Eye (tissue), 1 donor: Measurements from ENCODE around the gene TRIO.

Experiments
- DNase-seq: peaks from one replicate; pipeline ENCODE4 v3.0.0-alpha.2; 2015

The TRIO gene

DNA sequence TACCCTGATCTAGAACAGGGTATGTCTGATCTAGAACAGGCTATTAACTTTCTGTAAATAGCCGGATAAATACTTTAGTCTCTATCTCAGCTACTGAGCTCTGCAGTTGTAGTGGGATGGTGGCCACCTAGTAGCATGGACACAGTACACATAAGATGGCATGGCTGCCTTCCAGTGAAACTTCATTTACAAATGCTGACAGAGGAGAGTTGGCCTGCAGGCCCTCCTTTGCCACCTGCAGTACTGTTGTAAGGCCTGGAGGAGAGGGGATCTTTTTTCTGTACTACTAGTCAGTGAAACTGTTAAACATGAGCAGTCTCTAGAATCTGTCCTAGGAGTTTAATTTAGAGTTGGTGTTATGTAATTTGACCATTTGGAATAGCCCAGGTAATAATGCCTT is 86.0 kb downstream of the TRIO start:
- DNase-seq, result no peak

DNA sequence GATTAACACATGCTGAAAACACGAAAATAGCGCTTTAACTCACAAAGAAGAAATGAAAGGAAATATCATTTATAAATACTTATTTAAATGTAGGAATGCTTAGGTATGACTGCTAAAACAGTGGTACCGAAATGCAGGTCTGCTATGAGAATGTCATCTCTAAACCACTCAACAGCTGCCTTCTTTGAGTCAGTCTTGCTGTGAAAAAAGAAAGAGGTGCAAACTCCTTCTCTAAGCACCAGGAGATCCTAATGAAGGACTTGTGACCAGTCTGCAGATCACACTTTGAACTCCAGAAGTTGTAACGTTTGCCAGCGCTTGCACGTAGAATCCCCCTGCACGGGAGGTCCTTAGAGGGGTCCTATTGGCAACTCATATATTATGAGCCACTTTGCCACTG is 86.6 kb downstream of the TRIO start:
- DNase-seq, result no peak

DNA sequence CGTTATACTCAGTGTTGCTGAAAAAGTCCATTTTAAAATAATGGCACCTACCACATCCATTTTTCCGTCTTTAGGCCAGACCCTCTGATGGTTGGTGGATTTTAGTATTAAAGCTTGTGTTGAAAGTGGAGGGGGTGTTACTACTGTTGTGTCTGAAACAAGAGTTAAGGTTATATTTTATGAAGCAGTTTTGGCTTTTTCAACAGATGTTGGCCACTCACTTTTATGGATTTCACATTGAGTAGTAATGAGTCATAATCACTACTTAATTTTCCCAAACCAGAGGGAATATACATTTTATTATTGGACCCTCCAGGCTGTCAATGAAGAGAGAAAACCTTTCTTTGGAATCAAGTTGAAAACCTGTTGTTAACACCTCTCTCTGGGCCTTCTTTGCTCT is 88.0 kb downstream of the TRIO start:
- DNase-seq, result no peak

DNA sequence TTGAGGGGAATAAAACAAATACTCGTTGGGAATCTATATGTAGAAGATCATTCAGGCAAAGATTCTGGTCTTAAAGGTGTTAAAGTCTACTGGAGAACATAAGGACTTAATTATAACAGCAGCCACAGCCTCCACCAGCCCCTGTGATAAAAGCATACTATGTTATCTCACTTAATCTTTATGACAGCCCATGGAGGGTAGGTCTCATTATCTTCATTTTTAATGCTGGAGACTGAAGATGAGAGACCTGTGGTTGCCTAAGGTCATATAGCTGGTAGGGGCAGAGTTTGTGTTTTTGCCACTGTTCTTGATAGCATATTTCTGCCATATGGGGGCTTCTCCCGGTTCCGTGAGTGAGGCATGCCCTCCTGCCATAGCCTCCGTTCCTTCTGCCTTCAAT is 88.7 kb downstream of the TRIO start:
- DNase-seq, result no peak

DNA sequence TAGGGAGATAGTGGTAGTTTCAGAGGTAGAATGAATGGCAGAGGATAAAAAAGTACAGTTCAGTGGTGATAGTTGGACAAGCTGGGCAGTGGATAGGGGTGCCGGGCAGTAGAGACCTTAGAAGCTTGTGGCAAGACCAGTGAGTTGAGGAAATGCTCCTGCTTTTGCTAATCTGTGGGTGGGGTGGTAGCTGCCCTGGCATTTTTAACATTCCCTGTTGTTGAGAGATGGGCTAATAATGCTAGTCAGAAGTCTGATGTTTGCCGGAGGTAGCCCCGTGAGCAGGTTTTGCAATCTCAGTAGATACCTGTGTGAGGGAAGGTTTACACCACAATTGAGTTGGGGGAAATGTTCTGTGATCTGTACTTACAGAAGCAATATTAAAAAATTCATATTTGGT is 91.1 kb downstream of the TRIO start:
- DNase-seq, result no peak

DNA sequence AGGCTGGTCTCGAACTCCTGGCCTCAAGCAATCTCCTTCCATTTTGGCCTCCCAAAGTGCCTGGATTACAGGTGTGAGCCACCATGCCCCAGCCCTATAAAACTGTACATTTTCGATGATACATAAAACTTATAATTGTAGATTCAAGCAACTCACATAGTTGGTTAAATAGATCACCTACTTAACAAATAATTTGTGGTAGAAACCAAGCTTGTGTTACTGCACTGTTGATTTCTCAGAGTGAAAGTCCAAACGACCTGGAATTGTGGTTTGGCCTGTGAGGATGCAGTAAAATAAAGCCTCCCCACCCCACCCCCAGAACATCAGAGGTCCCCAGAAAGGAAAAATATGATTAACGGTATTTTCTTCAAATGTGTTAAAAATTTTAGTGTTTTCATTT is 92.7 kb downstream of the TRIO start:
- DNase-seq, result no peak

DNA sequence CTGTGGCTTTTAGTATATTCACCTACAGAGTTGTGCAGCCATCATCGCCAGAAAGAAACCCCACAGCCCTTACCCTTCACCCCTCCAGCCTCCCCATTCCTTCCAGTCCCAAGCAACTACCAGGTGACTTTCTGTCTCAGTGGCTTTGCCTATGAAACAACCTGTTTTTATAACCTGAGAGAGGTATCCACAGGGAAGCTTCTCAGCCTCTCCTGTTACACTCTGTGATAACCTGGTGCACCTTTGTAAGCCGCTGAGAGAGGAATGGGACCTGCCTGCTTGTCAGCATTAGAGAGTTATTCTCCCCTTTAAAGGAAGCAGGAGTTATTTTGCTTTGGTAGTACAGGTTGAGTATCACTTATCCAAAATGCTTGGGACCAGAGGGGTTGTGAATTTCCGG is 93.6 kb downstream of the TRIO start:
- DNase-seq, result no peak

DNA sequence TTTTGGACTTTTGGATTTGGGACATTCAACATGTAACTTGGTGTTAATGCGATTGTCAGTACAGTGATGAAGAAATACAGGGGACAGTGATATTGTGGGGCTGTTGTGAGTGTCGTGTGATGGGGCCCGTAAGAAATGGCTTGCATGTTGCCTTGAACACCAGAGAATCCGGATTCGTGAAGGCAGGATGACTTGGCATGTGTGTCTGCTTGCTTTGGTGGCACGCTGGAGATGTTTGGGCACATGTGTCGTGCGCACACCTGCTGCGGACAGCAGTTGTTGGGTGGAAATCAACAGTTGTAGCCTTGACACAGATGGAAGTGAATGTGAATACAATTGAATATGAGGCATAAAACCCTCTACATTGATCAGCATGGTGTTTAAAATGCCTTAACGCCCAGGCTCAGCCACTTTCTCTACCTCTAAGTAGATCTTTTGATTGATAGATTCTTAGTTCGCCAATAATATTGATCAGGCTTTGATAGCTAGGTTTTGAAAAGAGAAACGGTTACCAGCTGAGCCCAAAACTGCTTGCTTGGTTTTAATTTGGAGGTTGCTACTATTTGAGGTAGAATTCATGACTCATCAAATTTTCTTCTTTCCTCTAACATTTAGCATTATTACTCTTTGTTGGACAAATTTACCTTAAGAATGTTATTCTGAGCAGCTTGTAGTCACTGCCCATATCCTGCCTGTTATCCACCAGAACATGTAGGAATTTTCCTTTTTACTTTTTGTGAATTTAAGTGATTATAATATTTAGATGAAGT is 94.4 kb downstream of the TRIO start:
- DNase-seq, result no peak

DNA sequence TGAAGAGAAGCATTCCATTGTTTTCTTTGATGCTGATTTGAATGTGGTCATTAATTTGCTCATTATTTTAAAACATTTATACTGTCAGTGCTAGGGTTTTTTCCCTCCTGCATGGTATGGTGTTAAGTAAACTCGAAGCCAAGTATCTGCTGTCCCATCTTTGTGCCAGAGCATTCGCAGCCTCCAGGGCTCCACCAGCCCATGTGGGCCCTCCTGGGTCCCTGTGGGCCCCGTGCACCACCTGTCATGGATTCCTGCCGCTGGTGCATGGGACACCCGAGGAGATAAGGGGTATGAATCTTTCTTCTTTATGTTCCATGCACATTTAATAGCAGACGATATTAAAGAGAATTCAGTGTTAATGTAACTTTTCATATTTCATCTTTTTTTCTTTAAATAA is 95.1 kb downstream of the TRIO start:
- DNase-seq, result no peak

DNA sequence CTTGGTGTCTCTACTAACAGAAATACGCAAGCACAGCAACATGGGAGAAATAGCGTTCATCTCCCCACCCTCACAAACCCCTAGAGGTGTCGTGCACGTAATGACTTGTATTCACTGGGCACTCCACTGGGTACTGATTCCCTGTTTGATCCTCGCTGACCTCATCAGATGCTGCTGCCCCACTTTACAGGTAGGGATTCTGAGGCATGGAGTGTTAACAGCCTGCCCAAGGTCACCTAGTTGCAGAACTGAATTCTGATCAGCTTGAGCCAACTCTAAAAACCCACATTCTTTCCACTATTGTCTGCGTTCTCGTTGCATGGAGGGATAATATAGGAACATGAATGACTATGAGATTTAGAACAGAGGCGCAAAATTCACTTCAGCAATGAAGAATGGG is 96.3 kb downstream of the TRIO start:
- no peak for DNase-seq

DNA sequence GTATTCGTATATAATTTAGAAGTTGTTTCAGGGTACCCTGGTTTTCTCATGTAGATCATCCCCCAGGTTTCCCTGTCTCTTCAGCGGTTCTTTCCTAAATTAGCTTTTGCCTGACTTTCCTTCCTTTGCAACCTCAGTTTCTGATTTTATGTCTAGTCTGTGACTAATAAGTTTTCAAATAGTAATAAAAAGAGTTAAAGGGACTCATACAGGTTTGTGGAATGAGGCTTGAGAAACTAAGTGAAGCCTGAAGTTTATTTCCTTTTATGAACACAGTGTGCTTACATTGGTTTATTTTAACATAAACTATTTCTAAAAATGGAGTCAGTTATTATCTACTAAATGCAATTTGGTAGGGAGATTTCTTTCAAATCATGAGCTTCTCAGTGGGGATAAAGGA is 96.8 kb downstream of the TRIO start:
- DNase-seq, result no peak

DNA sequence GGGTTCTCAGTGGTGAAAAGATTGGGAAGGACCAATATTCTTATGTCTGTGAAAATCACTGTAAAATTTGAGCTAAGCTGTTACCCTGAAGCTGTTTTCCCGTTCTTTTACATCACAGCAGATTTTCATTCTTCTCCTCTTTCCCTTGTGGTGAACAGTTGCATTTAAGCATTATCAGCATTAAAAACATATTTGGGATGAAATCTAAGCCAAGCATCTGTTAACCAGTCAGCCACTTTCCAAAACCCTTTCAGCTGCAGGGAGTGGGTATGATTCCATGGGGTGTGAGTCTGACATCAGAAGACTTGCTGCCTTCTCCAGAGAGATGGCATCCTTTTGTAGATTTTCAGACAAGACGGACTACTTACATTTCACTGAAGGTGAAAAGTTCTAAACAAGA is 97.2 kb downstream of the TRIO start:
- peak; percentile 59 for DNase-seq

DNA sequence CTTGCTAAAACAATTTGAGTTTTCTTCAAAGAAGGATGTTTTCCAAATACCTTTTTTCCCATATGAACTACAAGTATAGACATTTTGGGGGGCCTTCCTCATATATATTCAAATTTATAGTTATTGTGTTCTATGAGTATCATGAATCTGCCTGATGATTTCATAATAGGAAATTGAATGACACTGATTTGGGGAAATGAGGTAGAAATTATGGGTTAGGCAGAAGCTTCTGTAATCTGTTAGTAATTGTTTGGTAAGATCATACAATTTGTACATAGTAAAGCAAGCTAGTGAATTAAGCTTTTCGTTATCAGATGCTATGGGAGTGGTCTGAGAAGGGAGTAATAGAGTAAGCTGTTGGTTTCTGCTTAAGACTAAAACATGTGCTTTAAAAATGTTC is 98.0 kb downstream of the TRIO start:
- no peak for DNase-seq

DNA sequence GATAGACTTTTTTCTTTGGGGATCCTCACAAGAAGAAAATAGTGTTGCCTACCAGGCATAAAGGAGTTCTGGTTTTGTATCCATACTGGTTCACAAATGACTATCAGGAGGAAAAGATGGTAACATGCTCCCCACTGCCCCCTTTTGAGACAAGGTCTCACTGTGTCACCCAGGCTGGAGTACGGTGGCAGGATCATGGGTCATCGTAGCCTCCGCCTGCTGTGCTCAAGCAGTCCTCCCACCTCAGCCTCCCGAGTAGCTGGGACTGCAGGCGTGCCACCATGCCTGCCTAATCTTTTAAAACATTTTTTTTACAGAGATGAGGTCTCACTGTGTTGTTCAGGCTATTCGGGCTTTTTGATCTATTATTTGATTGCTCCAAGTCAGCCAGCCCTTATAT is 99.3 kb downstream of the TRIO start:
- DNase-seq, result no peak

DNA sequence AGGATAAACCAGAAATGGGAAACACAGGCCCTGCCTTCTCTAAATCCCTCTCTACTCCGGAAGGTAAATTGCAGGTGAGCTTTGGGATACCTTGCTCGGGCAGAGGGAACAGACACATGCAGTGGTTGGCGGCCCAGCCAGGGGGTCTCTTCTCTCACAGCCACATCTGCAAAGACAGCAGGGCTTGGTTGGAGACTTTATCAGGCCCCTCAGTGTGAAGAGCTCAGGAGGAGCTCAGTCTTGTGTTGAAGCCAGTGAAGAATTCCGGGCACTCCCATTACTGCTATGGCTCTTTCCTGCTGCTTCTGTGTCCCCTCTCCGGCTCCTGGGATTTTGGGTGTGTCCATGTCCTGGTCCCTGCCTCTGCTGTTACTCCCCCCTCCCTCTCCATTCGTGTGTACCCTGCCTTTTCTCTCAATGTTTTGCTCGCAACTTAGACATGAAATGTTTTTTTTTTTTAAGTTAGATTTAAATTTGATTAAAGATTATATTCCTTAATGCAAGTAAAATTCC is 99.8 kb downstream of the TRIO start:
- no peak for DNase-seq

DNA sequence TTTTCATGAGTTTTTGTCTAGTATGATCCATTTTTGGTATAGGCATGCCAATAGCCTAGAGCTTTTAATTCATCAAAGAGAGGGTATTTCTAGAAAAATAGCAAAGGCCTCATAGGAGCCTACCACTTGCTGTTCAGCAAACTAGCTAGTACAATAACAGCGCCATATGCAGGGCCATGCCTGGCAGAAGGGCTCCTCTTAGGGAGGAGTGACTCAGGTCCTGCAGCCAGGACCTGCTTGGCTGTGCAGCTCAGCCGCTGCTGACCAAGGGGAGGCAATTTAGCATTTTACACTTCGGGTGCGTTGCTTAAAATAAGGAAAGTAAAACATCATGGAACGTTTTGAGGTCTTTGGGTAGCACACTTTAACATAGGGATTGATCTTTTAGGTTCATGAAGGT is 100.6 kb downstream of the TRIO start:
- no peak for DNase-seq

DNA sequence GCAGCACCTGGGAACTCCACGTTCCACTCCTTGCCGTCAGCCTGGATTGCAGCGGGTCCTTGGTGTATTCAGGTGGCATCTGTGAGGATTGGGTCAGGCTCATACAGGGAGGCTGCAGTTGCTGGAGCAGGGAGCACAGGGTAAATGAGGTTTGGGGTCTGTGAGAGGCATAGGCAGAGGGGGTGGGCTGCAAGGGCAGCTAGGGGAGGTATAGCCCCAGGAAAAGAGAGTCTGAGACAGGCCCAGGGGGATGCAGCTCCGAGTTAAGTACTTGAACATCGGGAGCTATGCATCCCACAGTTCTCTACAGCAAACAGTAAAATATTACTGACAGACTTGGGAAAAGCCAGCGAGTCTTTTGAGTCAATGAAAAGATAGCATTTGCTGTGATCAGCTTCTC is 101.6 kb downstream of the TRIO start:
- no peak for DNase-seq

DNA sequence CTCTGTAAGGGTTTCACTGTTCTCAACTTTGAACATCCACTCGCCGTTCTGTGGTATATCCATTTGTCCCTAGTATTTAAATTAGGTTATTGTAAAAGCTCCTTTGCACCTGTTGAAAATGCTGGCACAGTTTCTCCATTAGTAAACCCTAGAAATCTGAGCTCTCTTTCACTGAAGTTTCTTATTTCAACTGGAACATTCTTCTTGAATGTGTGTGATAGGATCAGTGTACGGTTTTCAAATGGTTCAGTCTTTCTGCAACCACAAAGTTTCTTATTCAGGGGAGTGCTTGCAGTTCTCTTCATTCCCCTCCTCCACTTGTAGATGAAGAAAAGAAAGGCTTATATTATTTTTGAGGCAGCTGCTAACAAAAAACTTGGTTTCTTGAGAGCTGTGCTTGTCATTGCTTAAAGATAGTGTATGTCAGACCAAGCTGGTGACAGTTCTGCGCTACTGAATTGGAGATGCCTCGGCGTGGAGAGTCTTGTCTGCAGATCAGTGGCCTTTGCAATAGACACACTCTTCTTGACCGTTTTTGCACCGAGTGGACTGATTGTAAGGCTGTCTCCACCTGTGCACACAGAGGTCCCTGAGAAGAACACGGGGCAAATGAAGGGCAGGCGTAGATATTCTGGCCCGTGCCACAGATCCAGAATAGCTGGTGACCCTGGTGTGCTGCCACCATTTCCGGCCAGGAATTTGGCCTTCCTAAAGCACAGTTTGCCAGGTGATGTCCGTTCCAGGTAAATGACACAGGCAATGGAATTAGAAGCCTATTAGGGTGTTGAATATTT is 102.2 kb downstream of the TRIO start:
- DNase-seq, result no peak

DNA sequence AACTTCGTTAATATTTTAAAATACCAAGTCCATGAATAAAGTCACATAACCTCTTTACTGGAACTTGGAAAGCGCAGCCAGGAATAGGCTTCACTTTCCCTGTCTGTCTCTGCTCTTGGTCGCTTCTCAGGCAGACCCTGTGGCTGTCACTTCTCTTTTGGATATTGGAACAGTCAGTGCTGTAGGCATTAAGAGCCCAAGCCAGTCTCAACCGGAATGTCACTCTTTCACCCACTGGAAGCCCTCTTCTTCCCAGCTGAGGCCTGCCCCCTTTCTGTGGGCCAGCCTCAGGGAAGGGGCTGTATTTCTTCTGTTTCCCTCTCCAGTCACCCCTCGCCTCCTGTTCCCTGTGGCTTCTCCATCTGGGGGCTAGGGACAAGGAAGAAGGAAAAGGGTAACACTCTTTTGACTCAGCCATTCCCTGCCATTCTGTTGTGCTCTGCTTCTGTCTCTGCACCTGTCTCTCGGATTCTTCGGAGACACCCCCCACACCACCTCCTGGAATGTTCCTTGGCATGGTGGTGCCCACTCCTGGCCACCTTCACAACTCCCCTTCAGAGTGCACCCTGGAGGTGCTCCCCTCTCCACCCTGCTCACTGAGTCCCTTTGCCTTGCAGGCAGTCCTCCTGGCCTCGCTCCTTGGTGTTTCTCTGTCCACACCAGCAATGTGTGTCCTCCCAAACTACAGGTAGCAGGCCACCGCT is 103.4 kb downstream of the TRIO start:
- DNase-seq, result peak; percentile 57

DNA sequence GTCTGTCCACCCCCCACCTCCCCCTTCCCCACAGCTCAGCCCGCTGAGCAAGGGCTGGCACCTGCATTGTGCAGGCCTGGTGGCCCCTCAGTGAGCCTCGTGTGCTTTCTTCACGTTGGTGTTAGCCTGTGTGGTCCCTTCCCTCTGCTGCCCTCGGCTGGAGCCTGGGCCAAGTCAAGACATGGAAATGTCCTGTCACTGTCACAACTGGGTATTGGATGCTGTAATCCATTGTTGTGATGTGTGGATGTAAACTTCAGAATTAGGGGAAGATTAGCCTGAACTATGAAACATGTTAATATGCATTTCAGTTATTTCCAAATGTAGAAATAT is 103.9 kb downstream of the TRIO start:
- peak; percentile 48 for DNase-seq

DNA sequence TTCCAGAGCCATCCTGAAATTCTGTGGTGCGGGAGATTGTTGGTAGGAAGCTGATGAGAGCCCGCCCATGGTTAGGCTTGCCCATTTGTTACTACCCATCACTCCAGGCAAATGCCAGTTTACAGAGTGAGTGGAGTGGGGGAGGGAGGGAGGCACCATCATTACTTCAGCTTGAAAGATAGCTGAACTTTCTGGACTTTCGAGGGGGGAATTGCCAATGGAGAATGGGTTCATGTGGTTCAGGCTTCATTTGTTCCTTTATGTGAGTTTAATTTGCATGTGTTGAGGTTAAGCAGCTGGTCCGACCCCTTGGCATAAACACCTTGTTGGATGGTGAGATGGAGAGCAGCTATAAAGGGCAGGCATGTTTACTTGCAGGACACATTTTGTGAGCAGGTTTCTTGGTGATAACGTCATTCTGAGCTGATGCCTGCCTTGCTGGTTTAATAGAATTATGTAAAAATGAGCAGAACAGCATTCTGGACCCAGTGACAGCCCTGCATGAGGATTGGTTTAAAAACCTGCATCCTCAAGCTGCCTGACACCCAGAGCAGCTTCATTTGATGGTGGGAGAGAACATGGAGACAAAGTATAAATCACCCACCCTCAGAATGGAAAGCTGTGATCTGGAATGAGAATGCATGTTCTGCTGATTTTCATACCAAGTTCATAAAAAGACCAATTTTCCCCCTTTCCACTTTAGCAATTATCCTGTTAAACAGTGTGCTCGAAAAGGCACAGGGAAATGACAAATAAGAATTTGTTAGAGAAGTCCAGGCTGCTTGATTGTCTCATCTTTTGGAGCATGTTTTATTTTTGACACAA is 106.3 kb downstream of the TRIO start:
- DNase-seq, result no peak

DNA sequence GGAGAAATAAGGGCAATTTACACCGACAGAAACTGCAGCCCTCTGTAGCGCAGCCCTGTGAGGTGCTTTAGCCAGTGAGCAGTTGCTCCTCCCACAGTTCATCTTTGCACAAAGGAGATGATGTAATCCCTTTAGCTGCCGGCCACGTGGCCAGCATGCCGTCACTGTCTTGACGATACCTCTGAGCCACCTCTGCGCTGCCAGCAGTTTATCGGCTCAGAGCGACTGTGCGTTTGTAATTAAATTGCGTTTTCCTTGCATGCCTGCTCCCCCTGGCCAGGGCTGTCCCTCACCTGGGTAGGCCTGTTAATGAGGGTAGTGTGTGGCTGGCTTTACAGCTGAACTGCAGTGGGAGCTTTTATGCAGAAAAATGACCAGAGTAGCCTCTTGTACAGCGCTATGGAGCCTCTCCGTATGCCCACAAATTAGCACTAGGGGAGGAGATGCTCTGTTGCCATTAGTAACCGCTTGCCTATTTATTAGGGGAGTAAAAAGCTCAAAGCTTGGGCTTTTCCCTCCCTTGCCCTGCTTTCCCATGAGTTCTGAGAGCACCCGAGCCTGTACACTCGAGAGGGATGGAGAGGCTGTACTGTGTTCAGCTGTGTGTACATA is 107.0 kb downstream of the TRIO start:
- DNase-seq, result peak; percentile 96
